A673 (cell line): ENCODE results near the gene AMH. TPM values are rescaled to one million over a fixed set of nuclear protein-coding genes. Genes with fewer than 3 reads are reported as not detected.
"Not testable (repeated sequence)": the region's sequence is repeated elsewhere in the genome, so short reads cannot be mapped to it uniquely, and the experiment has no call there.

Source experiments
- Bru-seq: library from RNA; stranded (reverse); fragments of 400-500 nt; gene quantifications from one replicate; lab custom pipeline; 2021; lab: Mats Ljungman, UMichigan
- BruChase-seq, 2 experiments: library from RNA; stranded (reverse); fragments of 400-500 nt; gene quantifications; one replicate each; lab custom pipeline; 2021; lab: Mats Ljungman, UMichigan
- BruUV-seq: library from RNA; stranded (reverse); fragments of 400-500 nt; replicated peaks from 2 replicates; lab custom pipeline; 2021; lab: Mats Ljungman, UMichigan
- CTCF ChIA-PET: fragments of 300-600 bp; sonication (Branson Sonifier 250); formaldehyde crosslinking; loops from one replicate; lab custom pipeline; 2022; ENCODE audit warnings: antibody characterized with exemption; lab: Charles Lee
- POLR2A ChIA-PET: fragments of 300-600 bp; sonication (Branson Sonifier 250); formaldehyde crosslinking; loops from one replicate; lab custom pipeline; 2022; ENCODE audit warnings: antibody characterized with exemption; ENCODE audit not compliant: low non-redundant PET; lab: Charles Lee
- DNase-seq: peaks from one replicate; pipeline ENCODE4 v3.0.0-alpha.2; 2015; ENCODE audit warnings: low spot score
- H3K27ac ChIP-seq: fragments of 200-600 bp; sonication (generic); 2 replicates; pipeline ENCODE4 v1.5.1; 2016; ENCODE audit warnings: mixed run types, low read depth, mild to moderate bottlenecking, mixed read lengths, antibody characterized with exemption, low read length; ENCODE audit not compliant: poor library complexity, severe bottlenecking
- H3K27me3 ChIP-seq: fragments of 200-600 bp; sonication (generic); replicated peaks from 2 replicates; pipeline ENCODE4 v1.6.1; 2017; ENCODE audit warnings: mixed run types, low read depth, mild to moderate bottlenecking, mixed read lengths, antibody characterized with exemption, low read length; ENCODE audit not compliant: insufficient read depth, poor library complexity
- H3K36me3 ChIP-seq: fragments of 200-600 bp; sonication (generic); 2 replicates; pipeline ENCODE4 v1.6.1; 2016; ENCODE audit warnings: mixed run types, mild to moderate bottlenecking, mixed read lengths, antibody characterized with exemption, low read length; ENCODE audit not compliant: insufficient read depth, poor library complexity, severe bottlenecking
- H3K4me1 ChIP-seq: fragments of 200-600 bp; sonication (generic); 2 replicates; pipeline ENCODE4 v1.6.1; 2017; ENCODE audit warnings: mixed run types, mild to moderate bottlenecking, mixed read lengths, antibody characterized with exemption, low read length; ENCODE audit not compliant: insufficient read depth, poor library complexity, severe bottlenecking
- H3K4me3 ChIP-seq: fragments of 200-600 bp; sonication (generic); 2 replicates; pipeline ENCODE4 v1.5.1; 2016; ENCODE audit warnings: low read depth, mixed run types, mild to moderate bottlenecking, mixed read lengths, low read length; ENCODE audit not compliant: poor library complexity, severe bottlenecking
- H3K9me3 ChIP-seq: fragments of 200-600 bp; sonication (generic); 2 replicates; pipeline ENCODE4 v1.6.1; 2016; ENCODE audit warnings: mixed run types, low read depth, mild to moderate bottlenecking, mixed read lengths, antibody characterized with exemption, low read length; ENCODE audit not compliant: poor library complexity, severe bottlenecking
- CTCF ChIP-seq: fragments of 300-800, 200-600 bp; sonication (generic); conservative IDR thresholded peaks from 2 replicates; pipeline ENCODE4 v1.5.1; 2017; ENCODE audit warnings: low read depth, mild to moderate bottlenecking, antibody characterized with exemption, low read length, moderate library complexity, mixed read lengths
- EZH2 ChIP-seq: fragments of 200-600 bp; sonication (generic); IDR thresholded peaks from 2 replicates; pipeline ENCODE4 v1.6.1; 2017; ENCODE audit warnings: borderline replicate concordance, low read depth, mild to moderate bottlenecking, mixed read lengths, antibody characterized with exemption, low read length; ENCODE audit not compliant: poor library complexity, severe bottlenecking
- intact Hi-C: fragments of 100-400 bp; cut with micrococcal nuclease; formaldehyde crosslinking; loops from one replicate; pipeline ENCODE4 v1.10.0; 2022; ENCODE audit not compliant: unreplicated experiment
- long read RNA-seq: library from polyadenylated mRNA; stranded (forward); transcript quantifications from one replicate; pipeline ENCODE4 v2.0.0, GENCODE V29; 2022
- total RNA-seq: library from RNA; stranded (reverse); gene quantifications from 2 replicates; pipeline ENCODE4 v1.2.3, GENCODE V29; 2021

AMH gene
- total RNA-seq (15.1 and 16.3 TPM in 2 replicates), Bru-seq, nascent RNA (percentile 41 among the genes with signal in this experiment), BruChase-seq, experiment 1, labeled RNA remaining after a 2-hour chase (percentile 51 among the genes with signal in this experiment), BruChase-seq, experiment 2, labeled RNA remaining after a 6-hour chase (percentile 72 among the genes with signal in this experiment)
- long read RNA-seq, transcript AMH-202 (3 exons, 1,686 nt): major isoform, 12 of 13 reads
- long read RNA-seq, partial matches to known transcripts: 1 of 13 reads
- long read RNA-seq, other reads (novel, unspliced or antisense): 0 of 13 reads

- TF ChIP-seq CTCF (no peak), EZH2 (no peak)
- Histone ChIP-seq H3K36me3 (peaks cover 37% of the 10 kb centered on the region), H3K27ac (no peak within 1 kb of the TSS), H3K27me3 (no peaks in the 10 kb centered on the region), H3K4me1 (no peaks in the 10 kb centered on the region), H3K9me3 (no peaks in the 10 kb centered on the region), H3K4me3 (no peak within 1 kb of the TSS)
- POLR2A ChIA-PET: interaction anchor here (0.5 to 0.7 kb wide), 2 partner anchors 46 to 161 kb away, joined by 3 to 4 read pairs; no protein-coding TSS in a partner anchor
- no peak for DNase-seq
- intact Hi-C loops: no loop called here
- CTCF ChIA-PET: no interaction called here
- BruUV-seq: no TSS peak
These were observed at the start of gene AMH for GRCh38 chr19:2249010-2249866. Gene AMH (plus strand): TSS chr19:2249323. CDS start chr19:2249333, 10 bp downstream.

GRCh38 chr19:2199861-2200623, 49.1 kb upstream of the AMH start:
- TF ChIP-seq CTCF (no peak), EZH2 (no peak)
- no TSS peak for BruUV-seq
- Histone ChIP-seq H3K27me3 (no peaks in the 10 kb centered on the region), H3K4me3 (no peak overlapping the region), H3K36me3 (peaks cover 11% of the 10 kb centered on the region), H3K9me3 (no peaks in the 10 kb centered on the region), H3K4me1 (no peaks in the 10 kb centered on the region), H3K27ac (no peak overlapping the region)
- intact Hi-C loops: no loop called here
- no peak for DNase-seq
- POLR2A ChIA-PET: no interaction called here
- CTCF ChIA-PET: interaction anchor here (0.6 kb wide), 1 partner anchor 54 kb away, joined by 3 read pairs; no protein-coding TSS in a partner anchor

GRCh38 chr19:2200624-2201294, 48.4 kb upstream of the AMH start:
- H3K4me1 ChIP-seq, DNase-seq, H3K27me3 ChIP-seq, H3K27ac ChIP-seq, H3K4me3 ChIP-seq, BruUV-seq, POLR2A ChIA-PET, H3K9me3 ChIP-seq, intact Hi-C loops, CTCF ChIA-PET: not testable (repeated sequence)
- H3K36me3 ChIP-seq: peaks cover 11% of the 10 kb centered on the region
